Peyer's patch (tissue), 4 donors: ENCODE measurements around the gene RDH16.

Experiments
- CTCF ChIP-seq, 6 experiments: fragments of 450-650 bp in 4 of 6; fragments of 200-600 bp in 2 of 6; sonication (generic) in 1 of 6; IDR thresholded peaks; one replicate each; pipeline ENCODE4 v1.5.1; 2017 to 2019; ENCODE audit warnings: antibody characterized with exemption in 6 of 6, mild to moderate bottlenecking in 3 of 6, moderate library complexity in 1 of 6
- POLR2A ChIP-seq, 2 donors: fragments of 450-650 bp; IDR thresholded peaks; one replicate each; pipeline ENCODE4 v1.5.1; 2017; ENCODE audit warnings: antibody characterized with exemption in 2 of 2, mild to moderate bottlenecking in 2 of 2, moderate library complexity in 2 of 2

GRCh38 chr12:56941299-56942017, 15.9 kb downstream of the RDH16 start:
- TF ChIP-seq CTCF (IDR thresholded peaks at IDR 0.05) (no peak), POLR2A (IDR thresholded peaks at IDR 0.05) (no peak)
